GM15510 (cell line): ENCODE measurements around the gene MPG.

Experiments used
- POLR2A ChIP-seq: IDR thresholded peaks from 3 replicates; pipeline ENCODE4 v1.6.1; 2011; ENCODE audit warnings: borderline replicate concordance; ENCODE audit not compliant: insufficient read length; ENCODE audit errors: extremely low read depth

MPG gene

DNA sequence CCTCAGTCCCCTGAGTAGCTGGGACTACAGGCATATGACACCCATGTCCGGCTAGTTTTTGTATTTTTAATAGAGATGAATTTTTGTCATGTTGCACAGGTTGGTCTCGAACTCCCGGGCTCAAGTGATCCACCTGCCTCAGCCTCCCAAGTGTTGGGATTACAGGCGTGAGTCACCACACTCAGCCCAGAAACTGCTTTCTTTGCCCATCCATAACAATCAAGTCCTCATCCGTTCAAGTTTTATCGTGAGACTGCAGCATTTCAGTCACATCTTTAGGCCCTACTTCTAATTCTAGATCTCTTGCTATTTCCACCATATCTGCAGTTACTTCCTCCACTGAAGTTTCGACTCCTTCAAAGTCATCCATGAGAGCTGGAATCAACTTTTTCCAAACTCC lies 54.1 kb downstream of the MPG start:
- no peak for TF ChIP-seq POLR2A

DNA sequence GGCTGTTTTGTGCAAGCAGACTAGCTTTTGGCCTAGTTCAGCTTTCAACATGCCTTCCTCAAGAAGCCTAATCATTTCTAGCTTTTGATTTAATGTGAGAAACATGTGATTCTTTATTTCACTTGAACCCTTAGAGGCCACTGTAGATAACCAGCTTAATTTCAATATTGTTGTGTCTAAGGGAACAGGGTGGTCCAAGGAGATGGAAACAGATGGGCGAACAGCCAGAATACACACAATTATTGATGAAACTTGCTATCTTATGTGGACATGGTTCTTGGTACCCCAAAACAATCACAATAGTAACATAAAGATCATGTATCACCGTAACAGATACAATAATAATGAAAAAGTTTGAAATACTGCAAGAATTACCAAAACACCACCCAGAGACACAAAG lies 55.7 kb downstream of the MPG start:
- TF ChIP-seq POLR2A, result no peak
